ENCODE results near the gene SORCS2.

SORCS2 gene

DNA sequence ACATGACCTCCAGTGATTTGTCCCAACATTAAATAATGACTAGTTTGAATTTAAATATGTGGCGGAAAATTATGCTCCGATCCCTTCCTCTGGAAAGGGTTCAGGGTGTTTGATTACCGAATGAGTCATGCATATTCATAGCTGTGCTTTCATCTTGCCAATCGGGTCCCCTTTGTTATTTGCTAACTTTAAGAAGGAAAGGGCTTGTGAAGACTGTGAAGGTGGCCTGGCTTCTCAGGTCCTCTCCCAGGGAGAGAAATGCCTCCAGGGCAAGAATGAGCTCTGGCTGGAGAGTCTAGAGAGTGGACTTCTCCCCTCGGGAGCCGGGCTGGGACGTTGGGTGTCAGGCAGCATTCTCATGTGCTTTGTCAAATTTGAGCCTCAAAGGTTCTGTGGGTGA, 397.9 kb downstream of the SORCS2 start:
- TF ChIP-seq, protein P1, sequence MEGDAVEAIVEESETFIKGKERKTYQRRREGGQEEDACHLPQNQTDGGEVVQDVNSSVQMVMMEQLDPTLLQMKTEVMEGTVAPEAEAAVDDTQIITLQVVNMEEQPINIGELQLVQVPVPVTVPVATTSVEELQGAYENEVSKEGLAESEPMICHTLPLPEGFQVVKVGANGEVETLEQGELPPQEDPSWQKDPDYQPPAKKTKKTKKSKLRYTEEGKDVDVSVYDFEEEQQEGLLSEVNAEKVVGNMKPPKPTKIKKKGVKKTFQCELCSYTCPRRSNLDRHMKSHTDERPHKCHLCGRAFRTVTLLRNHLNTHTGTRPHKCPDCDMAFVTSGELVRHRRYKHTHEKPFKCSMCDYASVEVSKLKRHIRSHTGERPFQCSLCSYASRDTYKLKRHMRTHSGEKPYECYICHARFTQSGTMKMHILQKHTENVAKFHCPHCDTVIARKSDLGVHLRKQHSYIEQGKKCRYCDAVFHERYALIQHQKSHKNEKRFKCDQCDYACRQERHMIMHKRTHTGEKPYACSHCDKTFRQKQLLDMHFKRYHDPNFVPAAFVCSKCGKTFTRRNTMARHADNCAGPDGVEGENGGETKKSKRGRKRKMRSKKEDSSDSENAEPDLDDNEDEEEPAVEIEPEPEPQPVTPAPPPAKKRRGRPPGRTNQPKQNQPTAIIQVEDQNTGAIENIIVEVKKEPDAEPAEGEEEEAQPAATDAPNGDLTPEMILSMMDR (IDR thresholded peaks at IDR 0.05; ENCODE audit: low read depth, low read length, missing control alignments), result no peak
- no peaks in the 10 kb centered on the region for H3K27me3 ChIP-seq (replicated peaks)
- no peak for DNase-seq
- H3K27ac ChIP-seq, result no peak overlapping the region
- H3K4me3 ChIP-seq (ENCODE audit: low read depth, low read length), result no peak overlapping the region
- H3K36me3 ChIP-seq (replicated peaks), result no peaks in the 10 kb centered on the region
- in situ Hi-C loops (cut with HindIII; ENCODE audit: low pct_ligation_motif_present, low sequenced_read_pairs), result no loop called here

DNA sequence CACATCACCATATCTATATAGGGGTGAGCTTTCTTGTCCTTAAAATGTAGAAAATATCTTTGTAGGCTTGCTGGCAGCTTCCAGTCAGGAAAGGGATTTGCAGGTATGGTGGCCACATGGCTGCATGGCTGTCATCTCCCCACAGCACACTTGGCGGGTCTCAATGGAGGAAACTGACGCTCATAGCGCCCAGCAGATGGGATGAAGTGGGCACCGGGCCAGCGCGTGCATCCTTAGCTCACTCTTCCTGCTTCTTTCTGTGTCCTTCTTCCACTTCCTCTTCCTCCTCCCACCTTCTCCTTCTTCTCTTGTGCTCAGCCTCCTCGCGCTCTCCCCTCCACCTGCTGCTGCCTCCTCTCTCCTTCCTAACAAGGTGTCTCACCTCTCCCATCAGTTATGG, 398.6 kb downstream of the SORCS2 start:
- no peak for DNase-seq
- H3K27me3 ChIP-seq (replicated peaks), result no peaks in the 10 kb centered on the region
- TF ChIP-seq, protein P1 (IDR thresholded peaks at IDR 0.05; ENCODE audit: low read depth, low read length, missing control alignments), result no peak
- H3K27ac ChIP-seq, result no peak overlapping the region
- H3K36me3 ChIP-seq (replicated peaks), result no peaks in the 10 kb centered on the region
- in situ Hi-C loops (cut with HindIII; ENCODE audit: low pct_ligation_motif_present, low sequenced_read_pairs), result no loop called here
- H3K4me3 ChIP-seq (ENCODE audit: low read depth, low read length), result no peak overlapping the region

DNA sequence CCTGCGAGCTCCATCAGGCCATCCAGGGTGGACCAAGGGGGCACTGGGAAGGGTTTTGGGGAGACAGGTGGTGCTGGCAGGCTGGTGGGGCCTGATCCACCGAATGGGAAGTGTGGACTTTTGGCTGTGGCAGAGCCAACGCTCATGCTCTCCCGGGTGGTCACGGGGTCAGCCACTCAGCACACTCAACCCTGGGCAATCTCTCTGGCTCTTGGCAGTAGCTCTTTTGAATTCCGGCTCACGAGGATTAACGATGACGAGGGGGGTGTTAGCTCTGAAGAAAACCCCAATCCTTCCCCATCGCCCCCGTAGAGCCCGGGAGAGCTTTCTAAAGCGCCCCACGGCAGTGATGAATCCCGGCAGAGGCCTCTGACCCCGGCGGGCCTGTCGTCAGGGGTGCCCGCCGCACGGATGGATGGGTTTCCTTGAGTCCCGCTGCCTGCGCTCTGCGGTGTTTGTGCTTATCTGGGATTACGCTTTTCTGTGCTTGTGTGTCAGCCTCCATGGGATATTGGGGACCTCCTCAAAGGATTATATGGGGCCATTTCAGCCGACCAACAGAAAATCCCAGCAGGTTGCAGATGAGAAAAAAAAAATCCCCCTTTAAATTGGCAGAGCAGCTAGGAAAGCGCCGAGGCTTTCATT, 399.2 kb downstream of the SORCS2 start:
- in situ Hi-C loops (cut with HindIII; ENCODE audit: low pct_ligation_motif_present, low sequenced_read_pairs), result no loop called here
- DNase-seq, result no peak
- Histone ChIP-seq H3K36me3 (replicated peaks) (no peaks in the 10 kb centered on the region), H3K27me3 (replicated peaks) (peaks cover under 1% of the 10 kb centered on the region), H3K4me3 (ENCODE audit: low read depth, low read length) (no peak overlapping the region), H3K27ac (no peak overlapping the region)
- TF ChIP-seq, protein P1 (IDR thresholded peaks at IDR 0.05; ENCODE audit: low read depth, low read length, missing control alignments), result no peak

DNA sequence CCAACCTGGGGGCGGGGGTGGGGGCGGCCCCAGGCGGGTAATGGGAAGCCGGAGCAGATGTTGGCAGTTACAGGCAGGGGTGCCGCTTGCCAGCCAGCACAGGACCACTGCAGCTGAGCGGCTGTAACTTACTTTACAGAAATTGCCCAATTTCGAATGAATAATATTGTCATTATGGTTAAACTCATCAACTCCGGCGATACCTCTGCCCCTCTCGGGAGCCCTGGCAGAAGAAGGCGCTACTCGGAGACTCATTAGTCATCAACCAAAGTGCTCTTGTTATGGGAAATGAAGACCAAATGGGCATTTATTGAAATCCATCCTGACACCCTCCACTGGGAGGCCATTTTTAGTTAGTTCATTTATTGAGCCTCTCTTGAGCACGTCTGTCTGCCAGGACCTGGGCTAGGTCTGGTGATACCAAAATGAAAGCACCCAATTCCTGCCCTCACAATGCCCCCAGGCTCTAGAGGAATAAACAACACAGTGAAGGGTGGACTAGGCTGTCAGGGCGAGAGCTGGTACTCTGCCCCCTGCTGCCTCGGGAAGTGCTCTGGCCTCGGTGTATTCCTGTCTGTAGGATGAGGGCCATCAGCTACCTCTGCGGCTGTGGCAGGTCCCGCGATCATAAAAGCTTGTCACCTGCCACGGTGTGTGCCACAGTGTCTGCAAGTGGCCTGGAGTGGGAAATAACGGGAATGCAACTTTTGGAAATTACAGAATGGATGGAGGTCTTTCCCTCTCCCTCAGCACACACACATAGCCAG, 401.5 kb downstream of the SORCS2 start:
- no peak overlapping the region for H3K27ac ChIP-seq
- DNase-seq, result no peak
- no peaks in the 10 kb centered on the region for H3K36me3 ChIP-seq (replicated peaks)
- H3K4me3 ChIP-seq (ENCODE audit: low read depth, low read length), result no peak overlapping the region
- H3K27me3 ChIP-seq (replicated peaks), result peaks cover 2% of the 10 kb centered on the region
- in situ Hi-C loops (cut with HindIII; ENCODE audit: low pct_ligation_motif_present, low sequenced_read_pairs), result no loop called here
- TF ChIP-seq, protein P1 (IDR thresholded peaks at IDR 0.05; ENCODE audit: low read depth, low read length, missing control alignments), result peak; percentile 21

DNA sequence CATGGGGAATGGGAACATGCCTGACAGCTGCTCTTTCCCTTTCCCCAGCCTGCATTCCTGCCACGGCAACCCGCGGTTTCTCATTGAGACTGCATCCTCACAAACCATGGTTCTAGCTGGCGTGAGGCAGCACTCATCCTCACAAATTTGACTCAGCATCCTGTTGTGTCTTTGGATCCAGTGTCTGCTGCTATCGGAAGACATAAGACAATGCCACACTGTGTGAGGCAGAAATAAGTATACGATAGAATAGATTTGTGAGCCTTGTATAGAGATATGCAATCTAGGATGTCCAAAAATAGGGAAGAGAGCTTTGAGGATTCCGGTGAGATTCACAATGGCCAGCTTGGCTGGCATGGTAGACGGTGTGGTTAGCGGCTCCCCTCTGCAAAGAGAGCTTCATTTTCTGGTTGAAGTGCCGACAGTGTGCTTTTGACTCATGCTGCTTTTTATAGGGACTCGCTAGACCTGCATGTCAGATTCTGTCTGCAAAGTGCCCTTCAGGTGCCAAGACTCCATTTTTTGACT, 403.7 kb downstream of the SORCS2 start:
- Histone ChIP-seq H3K36me3 (replicated peaks) (no peaks in the 10 kb centered on the region), H3K27me3 (replicated peaks) (peaks cover 2% of the 10 kb centered on the region), H3K27ac (no peak overlapping the region), H3K4me3 (ENCODE audit: low read depth, low read length) (no peak overlapping the region)
- DNase-seq, result no peak
- TF ChIP-seq, protein P1 (IDR thresholded peaks at IDR 0.05; ENCODE audit: low read depth, low read length, missing control alignments), result no peak
- in situ Hi-C loops (cut with HindIII; ENCODE audit: low pct_ligation_motif_present, low sequenced_read_pairs), result no loop called here

Data from brain microvascular endothelial cell (primary cell).